ENCODE data around the gene VCAM1.

DNA sequence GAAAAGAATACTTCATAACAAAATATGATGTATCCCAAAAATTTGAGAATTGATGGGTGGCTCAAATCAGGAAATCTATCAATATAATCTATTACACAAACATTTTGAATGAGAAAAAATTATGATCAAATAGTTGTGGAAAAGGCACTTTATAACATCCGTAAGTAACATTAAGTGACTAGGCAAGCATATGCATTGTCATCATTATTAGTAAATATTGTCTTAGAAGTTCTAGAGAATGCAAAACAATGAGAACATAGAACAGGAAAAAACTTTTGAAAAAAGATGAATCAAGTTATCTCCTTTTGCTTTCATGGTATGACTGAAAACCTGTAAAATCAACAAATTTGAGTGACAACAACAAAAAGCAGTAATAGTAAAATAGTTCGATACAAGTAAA lies 42.9 kb downstream of the VCAM1 start:
- TF ChIP-seq, protein P1, sequence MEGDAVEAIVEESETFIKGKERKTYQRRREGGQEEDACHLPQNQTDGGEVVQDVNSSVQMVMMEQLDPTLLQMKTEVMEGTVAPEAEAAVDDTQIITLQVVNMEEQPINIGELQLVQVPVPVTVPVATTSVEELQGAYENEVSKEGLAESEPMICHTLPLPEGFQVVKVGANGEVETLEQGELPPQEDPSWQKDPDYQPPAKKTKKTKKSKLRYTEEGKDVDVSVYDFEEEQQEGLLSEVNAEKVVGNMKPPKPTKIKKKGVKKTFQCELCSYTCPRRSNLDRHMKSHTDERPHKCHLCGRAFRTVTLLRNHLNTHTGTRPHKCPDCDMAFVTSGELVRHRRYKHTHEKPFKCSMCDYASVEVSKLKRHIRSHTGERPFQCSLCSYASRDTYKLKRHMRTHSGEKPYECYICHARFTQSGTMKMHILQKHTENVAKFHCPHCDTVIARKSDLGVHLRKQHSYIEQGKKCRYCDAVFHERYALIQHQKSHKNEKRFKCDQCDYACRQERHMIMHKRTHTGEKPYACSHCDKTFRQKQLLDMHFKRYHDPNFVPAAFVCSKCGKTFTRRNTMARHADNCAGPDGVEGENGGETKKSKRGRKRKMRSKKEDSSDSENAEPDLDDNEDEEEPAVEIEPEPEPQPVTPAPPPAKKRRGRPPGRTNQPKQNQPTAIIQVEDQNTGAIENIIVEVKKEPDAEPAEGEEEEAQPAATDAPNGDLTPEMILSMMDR (IDR thresholded peaks at IDR 0.05): no peak
- no peak for TF ChIP-seq POLR2AphosphoS5 (IDR thresholded peaks at IDR 0.05; ENCODE audit: low read depth, low read length)

All from Panc1 (cell line).